ENCODE measurements around the gene NAV2. TPM values are rescaled to one million over a fixed set of nuclear protein-coding genes. Genes with fewer than 3 reads are reported as not detected.

Gene NAV2
- total RNA-seq, 1 experiment from 2014 or later: 46.3 TPM

GRCh38 chr11:19938169-19938856 is 225.7 kb downstream of the NAV2 start:
- Histone ChIP-seq H3K79me2 (ENCODE audit: insufficient read depth, low read length) (no peaks in the 10 kb centered on the region), H3K4me2 (ENCODE audit: insufficient read depth, insufficient read length, low read length) (no peak overlapping the region), H3K23me2 (ENCODE audit: insufficient read length, low read depth, low read length, poor library complexity, severe bottlenecking) (no peaks in the 10 kb centered on the region), H2BK120ac (ENCODE audit: low read depth, low read length, poor library complexity, severe bottlenecking) (no peak overlapping the region), H3K18ac (ENCODE audit: insufficient read length, low read depth, low read length) (no peak overlapping the region), H4K91ac (ENCODE audit: insufficient read length, low read depth, low read length) (no peak overlapping the region), H2BK15ac (ENCODE audit: low read depth, low read length) (no peak overlapping the region), H3K79me1 (ENCODE audit: insufficient read depth, low read depth, low read length, poor library complexity, severe bottlenecking) (no peaks in the 10 kb centered on the region), H3K9ac (ENCODE audit: extremely low read depth, insufficient read length, low read length) (no peak overlapping the region), H4K8ac (replicated peaks; ENCODE audit: insufficient read length, low read depth, low read length) (no peak overlapping the region), H4K20me1 (ENCODE audit: control insufficient read depth, insufficient read depth, insufficient read length) (no peaks in the 10 kb centered on the region), H3K27me3 (ENCODE audit: insufficient read depth, low read length) (no peaks in the 10 kb centered on the region), H2BK5ac (ENCODE audit: insufficient read length, low read length) (no peak overlapping the region), H3K4ac (ENCODE audit: low read depth, low read length) (no peak overlapping the region), H3K27ac (ENCODE audit: insufficient read length, low read depth, low read length) (no peak overlapping the region), H4K5ac (ENCODE audit: insufficient read length, low read depth, low read length) (no peak overlapping the region), H2BK12ac (ENCODE audit: insufficient read length, low read depth, low read length) (no peak overlapping the region), H3K4me1 (ENCODE audit: insufficient read depth, low read length) (peaks cover 3% of the 10 kb centered on the region; the same call in 1 of the 2 replicates), H3K14ac (ENCODE audit: insufficient read depth, low read length) (no peak overlapping the region), H3K56ac (ENCODE audit: insufficient read length, low read depth, low read length) (no peak overlapping the region), H3T11ph (ENCODE audit: low read length) (no peak overlapping the region), H2BK20ac (ENCODE audit: low read depth, low read length, poor library complexity, severe bottlenecking) (no peak overlapping the region), H2AK5ac (ENCODE audit: insufficient read length, low read length) (no peak overlapping the region), H2AFZ (ENCODE audit: low read length) (no peak overlapping the region), H3K9me3 (ENCODE audit: control insufficient read depth, low read depth, low read length) (no peaks in the 10 kb centered on the region), H3K23ac (ENCODE audit: insufficient read length, low read depth, low read length) (no peak overlapping the region)
- peak; percentile 98 for TF ChIP-seq CTCF (conservative IDR thresholded peaks at IDR 0.05)
- DNase-seq: peak; percentile 59
- H3K4me1 Mint-ChIP-seq: peaks cover 11 to 14% of the 10 kb centered on the region in 2 experiments
- no CpG with 5 or more reads among the region's 10 CpGs for WGBS (ENCODE audit: extremely low coverage, insufficient read length, low lambda C conversion rate)
- H3K27ac Mint-ChIP-seq: no peak overlapping the region
- peaks cover 12 to 33% (median 28%) of the 10 kb centered on the region in 3 experiments; a peak in 6 of 7 replicates for H3K36me3 Mint-ChIP-seq (ENCODE audit: insufficient read depth in 1 of 3, low read depth in 3 of 3)
- no peaks in the 10 kb centered on the region for H3K27me3 Mint-ChIP-seq (ENCODE audit: low read depth)
- H3K9me3 Mint-ChIP-seq: no peaks in the 10 kb centered on the region
- H3K4me3 Mint-ChIP-seq: no peak overlapping the region
